GM19438 (cell line): ENCODE results near the gene WDR93.
"Not testable (repeated sequence)": the region's sequence is repeated elsewhere in the genome, so short reads cannot be mapped to it uniquely, and the experiment has no call there.

Source experiments
- ATAC-seq: cut with Tn5 transposase; IDR thresholded peaks from one replicate; pipeline ENCODE4 v1.9.1; 2021; ENCODE audit warnings: low read depth; ENCODE audit not compliant: unreplicated experiment

Gene WDR93

GRCh38 chr15:89766357-89767311, 76.0 kb downstream of the WDR93 start:
- ATAC-seq, result no peak

GRCh38 chr15:89767411-89767915, 76.9 kb downstream of the WDR93 start:
- ATAC-seq, result no peak

GRCh38 chr15:89768071-89768500, 77.5 kb downstream of the WDR93 start:
- no peak for ATAC-seq

GRCh38 chr15:89769366-89769765, 78.8 kb downstream of the WDR93 start:
- ATAC-seq, result no peak

GRCh38 chr15:89770041-89770440, 79.4 kb downstream of the WDR93 start:
- ATAC-seq, result no peak

GRCh38 chr15:89772932-89773583, 82.4 kb downstream of the WDR93 start:
- ATAC-seq, result no peak

- ATAC-seq, result no peak
These were observed 83.9 kb downstream of the WDR93 start for GRCh38 chr15:89774492-89774891.

- ATAC-seq, result no peak
These were observed 85.2 kb downstream of the WDR93 start for GRCh38 chr15:89775815-89776214.

- ATAC-seq, result no peak
These were observed 85.9 kb downstream of the WDR93 start, which contains the start of gene MESP2 for GRCh38 chr15:89776274-89777072. TSS of gene MESP2 (plus strand) at chr15:89776332. CDS start at chr15:89776358, 26 bp downstream.

- ATAC-seq, result no peak
These were observed 86.6 kb downstream of the WDR93 start for GRCh38 chr15:89777073-89777751.

GRCh38 chr15:89777782-89778380, 87.3 kb downstream of the WDR93 start:
- no peak for ATAC-seq

GRCh38 chr15:89778861-89779260, 88.2 kb downstream of the WDR93 start:
- ATAC-seq, result no peak

GRCh38 chr15:89780601-89781000, 90.0 kb downstream of the WDR93 start:
- no peak for ATAC-seq

GRCh38 chr15:89781055-89781454, 90.4 kb downstream of the WDR93 start:
- ATAC-seq, result no peak

- ATAC-seq, result no peak
These were observed 91.4 kb downstream of the WDR93 start for GRCh38 chr15:89781891-89782618.

- not testable (repeated sequence) for ATAC-seq
These were observed 92.0 kb downstream of the WDR93 start for GRCh38 chr15:89782619-89782950.

- no peak for ATAC-seq
These were observed 92.7 kb downstream of the WDR93 start for GRCh38 chr15:89783111-89783860.
